Glutamatergic neuron (in vitro differentiated cells): Measurements from ENCODE around the gene ADAMTS9. TPM values are rescaled to one million over a fixed set of nuclear protein-coding genes. Genes with fewer than 3 reads are reported as not detected.
"Not testable (repeated sequence)": the region's sequence is repeated elsewhere in the genome, so short reads cannot be mapped to it uniquely, and the experiment has no call there.

Experiments
- DNase-seq: peaks from one replicate; pipeline ENCODE4 v3.0.0; 2022
- H3K27ac Mint-ChIP-seq: one replicate; pipeline ENCODE4 v1.8.0; 2020; ENCODE audit warnings: mild to moderate bottlenecking, mixed read lengths, inconsistent platforms; ENCODE audit not compliant: unreplicated experiment
- H3K27me3 Mint-ChIP-seq: one replicate; pipeline ENCODE4 v1.8.0; 2020; ENCODE audit warnings: mild to moderate bottlenecking, moderate library complexity, mixed read lengths, inconsistent platforms; ENCODE audit not compliant: unreplicated experiment
- H3K36me3 Mint-ChIP-seq: one replicate; pipeline ENCODE4 v1.8.0; 2020; ENCODE audit warnings: mild to moderate bottlenecking, mixed read lengths, inconsistent platforms; ENCODE audit not compliant: unreplicated experiment
- H3K4me1 Mint-ChIP-seq: one replicate; pipeline ENCODE4 v1.8.0; 2020; ENCODE audit warnings: mild to moderate bottlenecking, low read depth, mixed read lengths, inconsistent platforms; ENCODE audit not compliant: unreplicated experiment
- H3K4me3 Mint-ChIP-seq: one replicate; pipeline ENCODE4 v1.8.0; 2020; ENCODE audit warnings: mild to moderate bottlenecking, mixed read lengths, inconsistent platforms; ENCODE audit not compliant: unreplicated experiment
- H3K9me3 Mint-ChIP-seq: one replicate; pipeline ENCODE4 v1.8.0; 2020; ENCODE audit warnings: mild to moderate bottlenecking, moderate library complexity, mixed read lengths, inconsistent platforms; ENCODE audit not compliant: unreplicated experiment
- total RNA-seq: library from RNA; stranded (reverse); fragmentation: NEBNext Ultra II Directional; extraction: Animal tissue kit (Norgen Biotek cat#: 25700); gene quantifications from one replicate; pipeline ENCODE4 v1.2.1, GENCODE V29; 2021; ENCODE audit not compliant: unreplicated experiment
- TF ChIP-seq, protein P1 (sequence below): fragments of 200-600 bp; sonication (generic); IDR thresholded peaks from one replicate; pipeline ENCODE4 v1.5.0; 2021; ENCODE audit not compliant: partially characterized antibody, unreplicated experiment

ADAMTS9 gene
- total RNA-seq, 1 donor from 2014 or later, result 2.3 TPM

DNA sequence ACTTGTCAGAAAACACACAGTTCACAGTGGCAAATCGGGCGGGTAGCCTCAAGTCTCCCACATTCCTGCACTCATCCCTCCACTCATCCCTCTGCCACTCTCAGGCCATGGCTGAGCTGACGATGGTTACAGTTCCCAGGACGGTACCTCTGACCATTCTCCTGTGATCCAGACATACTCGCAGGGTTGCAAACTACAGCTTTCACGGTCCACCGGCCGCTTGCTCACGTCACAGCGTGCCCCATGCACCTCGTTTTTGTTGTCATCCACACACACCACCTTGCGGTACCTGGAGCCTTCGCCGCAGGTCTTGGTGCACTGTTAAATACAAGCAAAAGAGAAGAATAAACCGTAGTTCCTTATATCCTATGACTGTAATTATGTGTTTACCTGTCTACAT lies 137.1 kb downstream of the ADAMTS9 start:
- peaks cover 3% of the 10 kb centered on the region for H3K4me1 Mint-ChIP-seq
- no peaks in the 10 kb centered on the region for H3K27me3 Mint-ChIP-seq
- no peak overlapping the region for H3K4me3 Mint-ChIP-seq
- H3K9me3 Mint-ChIP-seq, result no peaks in the 10 kb centered on the region
- H3K36me3 Mint-ChIP-seq, result no peaks in the 10 kb centered on the region
- DNase-seq, result no peak
- TF ChIP-seq, protein P1, sequence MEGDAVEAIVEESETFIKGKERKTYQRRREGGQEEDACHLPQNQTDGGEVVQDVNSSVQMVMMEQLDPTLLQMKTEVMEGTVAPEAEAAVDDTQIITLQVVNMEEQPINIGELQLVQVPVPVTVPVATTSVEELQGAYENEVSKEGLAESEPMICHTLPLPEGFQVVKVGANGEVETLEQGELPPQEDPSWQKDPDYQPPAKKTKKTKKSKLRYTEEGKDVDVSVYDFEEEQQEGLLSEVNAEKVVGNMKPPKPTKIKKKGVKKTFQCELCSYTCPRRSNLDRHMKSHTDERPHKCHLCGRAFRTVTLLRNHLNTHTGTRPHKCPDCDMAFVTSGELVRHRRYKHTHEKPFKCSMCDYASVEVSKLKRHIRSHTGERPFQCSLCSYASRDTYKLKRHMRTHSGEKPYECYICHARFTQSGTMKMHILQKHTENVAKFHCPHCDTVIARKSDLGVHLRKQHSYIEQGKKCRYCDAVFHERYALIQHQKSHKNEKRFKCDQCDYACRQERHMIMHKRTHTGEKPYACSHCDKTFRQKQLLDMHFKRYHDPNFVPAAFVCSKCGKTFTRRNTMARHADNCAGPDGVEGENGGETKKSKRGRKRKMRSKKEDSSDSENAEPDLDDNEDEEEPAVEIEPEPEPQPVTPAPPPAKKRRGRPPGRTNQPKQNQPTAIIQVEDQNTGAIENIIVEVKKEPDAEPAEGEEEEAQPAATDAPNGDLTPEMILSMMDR, result no peak
- H3K27ac Mint-ChIP-seq, result no peak overlapping the region

DNA sequence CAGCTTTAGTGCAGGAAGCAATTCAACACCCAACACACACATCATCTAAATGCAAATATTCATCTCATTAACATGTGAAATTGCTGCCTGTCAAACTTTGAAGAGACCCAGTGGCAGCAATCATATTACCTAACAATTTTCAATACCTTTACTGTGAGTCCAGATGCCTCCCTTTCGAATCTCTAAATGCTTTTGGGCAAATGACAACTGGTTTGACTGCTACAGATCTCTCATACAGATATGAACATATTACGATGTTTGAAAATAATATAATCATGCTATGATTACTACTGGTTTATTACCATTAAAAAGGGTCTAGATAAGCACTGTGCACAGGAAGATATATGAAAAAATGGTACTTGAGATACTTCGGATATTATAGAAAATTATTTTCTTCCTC lies 137.9 kb downstream of the ADAMTS9 start:
- H3K27ac Mint-ChIP-seq, result no peak overlapping the region
- no peaks in the 10 kb centered on the region for H3K27me3 Mint-ChIP-seq
- no peaks in the 10 kb centered on the region for H3K36me3 Mint-ChIP-seq
- H3K4me1 Mint-ChIP-seq, result peaks cover 3% of the 10 kb centered on the region
- no peaks in the 10 kb centered on the region for H3K9me3 Mint-ChIP-seq
- no peak overlapping the region for H3K4me3 Mint-ChIP-seq
- DNase-seq, result no peak
- TF ChIP-seq, protein P1, result no peak

DNA sequence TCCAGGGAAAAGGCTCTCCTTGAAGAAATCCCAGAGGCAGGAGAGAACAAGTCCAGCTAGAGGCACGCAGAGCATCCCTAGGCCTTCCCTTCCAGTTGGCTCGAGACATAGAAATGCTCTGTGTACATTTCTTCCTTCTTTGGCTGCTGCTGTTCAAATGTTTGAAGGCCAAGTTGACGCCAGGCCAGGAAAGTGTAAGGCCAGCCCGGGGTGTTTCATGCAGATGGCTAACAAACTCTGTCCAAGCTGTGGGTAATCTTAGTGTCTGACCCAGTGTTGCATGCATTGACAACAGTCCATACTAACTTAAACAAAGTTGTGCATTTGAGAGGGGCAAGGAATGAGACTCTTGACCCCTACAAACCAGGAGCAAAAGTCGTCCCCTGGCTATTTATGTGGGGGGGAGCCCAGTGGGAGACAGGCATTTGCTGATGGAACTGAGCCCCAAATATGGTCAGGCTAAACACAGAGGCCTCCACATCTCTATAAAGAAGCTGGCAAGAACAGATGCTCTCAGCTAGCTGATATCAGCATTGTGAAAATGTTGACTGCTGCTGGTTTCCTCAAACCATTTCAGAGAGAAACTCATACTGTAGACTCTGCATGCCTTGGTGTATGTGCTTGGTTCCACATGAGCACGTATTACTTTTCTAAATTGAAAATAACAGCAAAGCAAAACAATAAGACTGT lies 139.5 kb downstream of the ADAMTS9 start:
- TF ChIP-seq, protein P1, result no peak
- Mint-ChIP-seq H3K27ac (no peak overlapping the region), H3K9me3 (peaks cover 1% of the 10 kb centered on the region), H3K4me1 (peaks cover 3% of the 10 kb centered on the region), H3K4me3 (no peak overlapping the region), H3K27me3 (no peaks in the 10 kb centered on the region), H3K36me3 (no peaks in the 10 kb centered on the region)
- no peak for DNase-seq

DNA sequence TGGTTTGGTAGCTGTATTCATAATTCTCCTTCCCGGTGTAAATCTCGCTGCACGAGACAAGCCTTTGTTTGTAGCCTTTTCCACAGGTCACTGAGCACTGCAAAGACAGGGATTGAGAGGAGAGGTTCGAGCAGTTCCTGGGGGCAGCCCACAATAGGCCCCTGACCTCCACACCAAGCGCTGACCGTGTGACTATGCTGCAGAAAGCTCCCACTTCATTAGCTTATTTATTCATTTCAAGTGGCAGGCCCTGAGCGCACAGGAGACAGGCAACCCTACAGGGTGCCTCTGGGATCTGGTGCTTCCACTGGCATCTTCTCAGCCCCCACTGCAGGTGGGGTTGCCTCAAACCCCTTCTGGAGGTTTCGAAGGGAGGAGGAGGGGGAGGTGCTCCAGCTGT lies 140.9 kb downstream of the ADAMTS9 start:
- Mint-ChIP-seq H3K4me3 (no peak overlapping the region), H3K9me3 (peaks cover 1% of the 10 kb centered on the region), H3K36me3 (no peaks in the 10 kb centered on the region), H3K27ac (no peak overlapping the region), H3K27me3 (no peaks in the 10 kb centered on the region), H3K4me1 (peaks cover 3% of the 10 kb centered on the region)
- DNase-seq, result no peak
- TF ChIP-seq, protein P1, result no peak

DNA sequence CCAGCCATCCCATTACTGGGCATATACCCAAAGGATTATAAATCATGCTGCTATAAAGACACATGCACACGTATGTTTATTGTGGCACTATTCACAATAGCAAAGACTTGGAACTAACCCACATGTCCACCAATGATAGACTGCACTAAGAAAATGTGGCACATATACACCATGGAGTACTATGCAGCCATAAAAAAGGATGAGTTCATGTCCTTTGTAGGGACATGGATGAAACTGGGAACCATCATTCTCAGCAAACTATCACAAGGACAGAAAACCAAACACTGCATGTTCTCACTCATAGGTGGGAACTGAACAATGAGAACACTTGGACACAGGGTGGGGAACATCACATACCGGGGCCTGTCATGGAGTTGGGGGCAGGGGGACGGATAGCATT lies 142.6 kb downstream of the ADAMTS9 start:
- DNase-seq, H3K4me3 Mint-ChIP-seq, H3K4me1 Mint-ChIP-seq, H3K9me3 Mint-ChIP-seq, H3K36me3 Mint-ChIP-seq, H3K27me3 Mint-ChIP-seq, H3K27ac Mint-ChIP-seq: not testable (repeated sequence)
